H7 (cell line): ENCODE data around the gene ACOT4. TPM values are rescaled to one million over a fixed set of nuclear protein-coding genes. Genes with fewer than 3 reads are reported as not detected.
"Not testable (repeated sequence)": the region's sequence is repeated elsewhere in the genome, so short reads cannot be mapped to it uniquely, and the experiment has no call there.

ENCODE experiments used
- DNase-seq: peaks from one replicate; pipeline ENCODE4 v3.0.0; 2012
- H3K27me3 ChIP-seq: 2 replicates; pipeline ENCODE4 v1.6.0; 2011; ENCODE audit warnings: mild to moderate bottlenecking, low read length; ENCODE audit not compliant: control insufficient read depth, insufficient read depth
- H3K36me3 ChIP-seq: replicated peaks from 2 replicates; pipeline ENCODE4 v1.5.1; 2011; ENCODE audit warnings: low read length; ENCODE audit not compliant: control insufficient read depth, insufficient read depth
- H3K4me3 ChIP-seq: 2 replicates; pipeline ENCODE4 v1.5.1; 2011; ENCODE audit warnings: low read depth, mild to moderate bottlenecking, control low read depth, low read length, moderate library complexity; ENCODE audit not compliant: insufficient read depth
- total RNA-seq: library from RNA; depleted of rRNA; stranded (reverse); fragments of >200 nt; shearing (Covaris generic); gene quantifications from 2 replicates; pipeline ENCODE4 v1.2.3, GENCODE V29; 2014; rRNA removed

The ACOT4 gene, protein sequence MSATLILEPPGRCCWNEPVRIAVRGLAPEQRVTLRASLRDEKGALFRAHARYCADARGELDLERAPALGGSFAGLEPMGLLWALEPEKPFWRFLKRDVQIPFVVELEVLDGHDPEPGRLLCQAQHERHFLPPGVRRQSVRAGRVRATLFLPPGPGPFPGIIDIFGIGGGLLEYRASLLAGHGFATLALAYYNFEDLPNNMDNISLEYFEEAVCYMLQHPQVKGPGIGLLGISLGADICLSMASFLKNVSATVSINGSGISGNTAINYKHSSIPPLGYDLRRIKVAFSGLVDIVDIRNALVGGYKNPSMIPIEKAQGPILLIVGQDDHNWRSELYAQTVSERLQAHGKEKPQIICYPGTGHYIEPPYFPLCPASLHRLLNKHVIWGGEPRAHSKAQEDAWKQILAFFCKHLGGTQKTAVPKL
- total RNA-seq: 0.70 and 0.80 TPM in 2 replicates

GRCh38 chr14:73591690-73592449 is at the start of gene ACOT4:
Gene ACOT4 (plus strand): TSS chr14:73591873. CDS start chr14:73591960, 87 bp downstream.
- Histone ChIP-seq H3K27me3 (peaks cover 7% of the 10 kb centered on the region; the same call in 1 of the 2 replicates), H3K36me3 (no peaks in the 10 kb centered on the region), H3K4me3 (peak within 1 kb of the TSS; percentile 39)
- peak; percentile 76 for DNase-seq

DNA sequence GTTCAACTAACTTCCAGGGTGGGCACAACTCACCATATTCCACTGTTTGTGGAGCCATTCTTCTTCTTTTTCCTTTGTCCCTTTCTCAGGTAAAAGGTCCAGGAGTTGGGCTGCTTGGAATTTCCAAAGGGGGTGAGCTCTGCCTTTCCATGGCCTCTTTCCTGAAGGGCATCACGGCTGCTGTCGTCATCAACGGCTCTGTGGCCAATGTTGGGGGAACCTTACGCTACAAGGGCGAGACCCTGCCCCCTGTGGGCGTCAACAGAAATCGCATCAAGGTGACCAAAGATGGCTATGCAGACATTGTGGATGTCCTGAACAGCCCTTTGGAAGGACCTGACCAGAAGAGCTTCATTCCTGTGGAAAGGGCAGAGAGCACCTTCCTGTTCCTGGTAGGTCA is 48.7 kb upstream of the ACOT4 start:
- H3K36me3 ChIP-seq, H3K27me3 ChIP-seq, DNase-seq, H3K4me3 ChIP-seq: not testable (repeated sequence)

GRCh38 chr14:73545353-73545752 is 46.3 kb upstream of the ACOT4 start:
- not testable (repeated sequence) for H3K4me3 ChIP-seq, DNase-seq, H3K27me3 ChIP-seq, H3K36me3 ChIP-seq

DNA sequence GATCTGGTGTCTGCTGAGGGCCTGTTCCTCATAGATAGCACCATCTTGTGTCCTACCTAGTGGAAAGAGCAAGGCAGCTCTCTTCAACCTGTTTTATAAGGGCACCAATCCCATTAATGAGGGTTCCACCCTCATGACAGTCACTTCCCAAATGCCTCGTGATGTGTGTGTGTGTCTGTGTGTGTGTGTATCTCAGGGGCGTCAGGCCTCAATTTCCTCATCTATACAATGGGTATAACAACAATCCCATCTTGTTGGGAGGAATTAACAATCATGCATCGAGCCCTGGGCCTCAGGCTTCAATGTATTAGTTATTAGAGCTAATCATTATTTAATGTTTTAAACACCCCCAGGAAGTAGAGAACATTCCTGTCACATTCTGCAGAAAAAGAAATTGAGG is 42.6 kb upstream of the ACOT4 start:
- DNase-seq, H3K27me3 ChIP-seq, H3K36me3 ChIP-seq, H3K4me3 ChIP-seq: not testable (repeated sequence)

DNA sequence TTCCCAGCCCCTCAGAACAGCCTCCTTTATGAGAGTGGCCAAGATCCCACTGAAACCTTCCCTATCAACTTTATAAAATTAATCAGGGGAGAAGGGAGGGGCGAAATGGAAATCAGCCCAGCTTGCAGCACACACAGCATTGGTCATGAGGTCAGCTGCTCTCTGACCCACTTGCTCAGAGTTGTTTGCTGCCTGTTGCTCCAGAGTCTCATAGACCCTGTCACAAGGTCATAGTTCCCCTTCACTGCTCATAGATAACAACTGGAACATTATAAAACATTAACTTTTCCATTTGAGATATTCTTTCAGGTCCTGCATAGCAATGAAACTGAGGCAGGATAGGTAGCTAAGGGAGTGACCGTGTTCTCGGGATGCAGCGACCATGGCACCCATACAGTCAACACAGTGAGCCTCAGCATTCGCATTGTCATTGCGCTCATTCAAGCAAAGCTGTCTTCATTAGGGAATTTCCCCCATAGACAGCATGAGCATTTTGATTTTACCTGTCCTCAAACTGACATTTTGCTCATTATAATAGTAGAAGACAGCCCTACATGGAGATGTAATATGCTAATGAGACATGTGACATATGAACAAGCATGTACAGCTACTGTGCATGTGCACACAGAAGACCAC is 41.7 kb upstream of the ACOT4 start:
- DNase-seq, H3K4me3 ChIP-seq, H3K27me3 ChIP-seq, H3K36me3 ChIP-seq: not testable (repeated sequence)

GRCh38 chr14:73553845-73554244 is 37.8 kb upstream of the ACOT4 start:
- DNase-seq: peak; percentile 25
- no peaks in the 10 kb centered on the region for H3K27me3 ChIP-seq
- H3K4me3 ChIP-seq: no peak overlapping the region
- H3K36me3 ChIP-seq: no peaks in the 10 kb centered on the region

DNA sequence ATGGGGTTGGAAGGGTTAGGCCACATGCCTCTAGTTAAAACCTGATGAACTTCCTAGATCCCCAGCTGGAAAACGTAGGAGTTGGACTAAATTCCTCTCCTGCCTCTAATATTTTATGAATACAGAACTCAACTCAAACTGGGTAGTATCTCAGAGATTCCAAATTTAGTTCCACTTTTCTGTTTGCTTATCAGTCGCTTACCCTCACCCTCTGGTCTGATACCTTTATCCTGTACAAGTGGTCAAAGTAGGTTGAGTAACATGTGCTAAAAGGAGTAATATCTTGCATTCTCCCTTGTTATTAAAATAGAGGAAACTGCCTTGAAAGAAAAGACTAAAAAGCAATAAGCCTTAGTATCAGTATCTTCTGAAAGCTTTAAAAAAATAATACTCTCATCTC is 34.5 kb upstream of the ACOT4 start:
- not testable (repeated sequence) for H3K27me3 ChIP-seq, H3K36me3 ChIP-seq, H3K4me3 ChIP-seq, DNase-seq

GRCh38 chr14:73558238-73558637 is 33.4 kb upstream of the ACOT4 start:
- H3K36me3 ChIP-seq, H3K4me3 ChIP-seq, H3K27me3 ChIP-seq, DNase-seq: not testable (repeated sequence)

GRCh38 chr14:73562256-73562655 is 29.4 kb upstream of the ACOT4 start:
- not testable (repeated sequence) for H3K36me3 ChIP-seq, DNase-seq, H3K4me3 ChIP-seq, H3K27me3 ChIP-seq

DNA sequence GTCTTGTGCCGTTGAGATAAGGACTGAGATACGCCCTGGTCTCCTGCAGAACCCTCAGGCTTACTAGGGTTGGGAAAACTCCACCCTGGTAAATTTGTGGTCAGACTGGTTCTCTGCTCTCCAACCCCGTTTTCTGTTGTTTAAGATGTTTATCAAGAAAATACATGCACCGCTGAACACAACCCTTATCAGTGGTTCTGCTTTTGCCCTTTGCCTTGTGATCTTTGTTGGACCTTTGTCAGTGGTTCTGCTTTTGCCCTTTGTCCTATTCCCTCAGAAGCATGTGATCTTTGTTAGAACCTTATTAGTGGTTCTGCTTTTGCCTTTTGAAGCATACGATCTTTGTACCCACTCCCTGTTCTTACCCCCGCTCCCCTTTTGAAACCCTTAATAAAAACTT is 29.0 kb upstream of the ACOT4 start:
- not testable (repeated sequence) for H3K36me3 ChIP-seq, H3K27me3 ChIP-seq, DNase-seq, H3K4me3 ChIP-seq

- not testable (repeated sequence) for H3K4me3 ChIP-seq, DNase-seq, H3K27me3 ChIP-seq, H3K36me3 ChIP-seq
These were observed 25.2 kb upstream of the ACOT4 start for GRCh38 chr14:73566431-73566830.

DNA sequence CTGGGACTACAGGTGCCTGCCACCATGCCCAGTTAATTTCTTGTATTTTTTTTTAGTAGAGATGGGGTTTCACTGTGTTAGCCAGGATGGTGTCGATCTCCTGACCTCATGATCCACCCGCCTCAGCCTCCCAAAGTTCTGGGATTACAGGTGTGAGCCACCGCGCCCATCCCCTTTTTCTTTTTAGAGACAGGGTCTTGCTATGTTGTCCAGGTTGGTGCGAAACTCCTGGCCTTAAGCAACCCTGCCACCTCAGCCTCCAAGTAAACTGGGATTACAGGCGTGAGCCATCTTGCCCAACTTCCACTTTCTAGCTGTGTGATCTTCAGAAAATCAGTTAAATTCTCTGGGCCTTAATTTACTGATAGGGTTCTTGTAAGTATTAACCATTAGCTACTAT is 24.7 kb upstream of the ACOT4 start:
- not testable (repeated sequence) for H3K27me3 ChIP-seq, H3K4me3 ChIP-seq, DNase-seq, H3K36me3 ChIP-seq

DNA sequence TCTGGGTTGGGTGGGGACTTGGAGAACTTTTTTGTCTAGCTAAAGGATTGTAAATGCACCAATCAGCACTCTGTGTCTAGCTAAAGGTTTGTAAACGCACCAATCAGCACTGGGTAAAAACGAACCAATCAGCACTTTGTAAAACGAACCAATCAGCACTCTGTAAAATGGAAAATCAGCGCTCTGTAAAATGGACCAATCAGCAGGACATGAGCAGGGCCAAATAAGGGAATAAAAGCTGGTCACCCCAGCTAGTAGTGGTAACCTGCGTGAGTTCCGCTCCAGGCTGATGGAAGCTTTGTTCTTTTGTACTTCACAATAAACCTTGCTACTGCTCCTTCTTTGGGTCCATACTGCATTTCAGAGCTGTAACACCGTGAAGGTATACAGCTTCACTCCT is 24.3 kb upstream of the ACOT4 start:
- H3K4me3 ChIP-seq: no peak overlapping the region

DNA sequence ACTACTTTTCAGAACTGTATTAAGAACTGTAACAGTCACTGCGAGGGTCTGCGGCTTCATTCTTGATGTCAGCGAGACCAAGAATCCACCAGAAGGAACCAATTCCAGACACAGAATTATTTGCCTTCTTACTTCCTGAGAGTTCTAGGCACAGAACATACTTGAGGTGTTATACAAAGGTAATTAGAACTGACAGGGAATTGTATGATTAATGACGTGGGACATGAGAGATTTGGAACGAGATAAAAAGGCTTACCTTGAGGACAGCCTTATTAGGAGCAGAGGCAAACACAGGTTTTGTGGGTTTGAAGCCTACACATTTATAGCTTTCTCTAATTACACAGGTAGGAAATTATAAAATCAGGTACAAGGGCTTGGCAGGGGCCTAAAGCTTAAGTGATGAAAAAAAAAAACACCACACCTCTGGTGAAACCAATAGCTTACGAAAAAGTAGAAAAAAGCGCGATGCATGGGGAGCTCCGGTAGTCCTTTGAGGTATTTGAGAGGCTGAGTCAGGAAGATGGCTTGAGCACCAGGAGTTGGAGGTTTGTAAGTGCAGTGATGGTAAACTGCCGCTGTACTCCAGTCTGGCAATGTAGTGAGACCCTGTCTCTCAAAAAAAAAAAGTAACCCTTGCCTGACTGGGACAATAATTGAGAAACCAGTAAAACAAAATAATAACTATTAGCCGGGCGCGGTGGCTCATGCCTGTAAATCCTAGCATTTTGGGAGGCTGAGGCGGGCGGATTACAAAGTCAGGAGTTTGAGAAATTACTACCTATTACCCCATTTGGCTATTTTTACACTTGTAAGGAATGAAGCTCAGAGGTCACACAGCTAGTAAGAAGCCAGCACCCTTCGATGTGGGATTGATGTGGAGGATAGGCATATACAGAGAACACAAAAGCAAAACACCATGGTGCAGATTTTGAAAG is 23.5 kb upstream of the ACOT4 start:
- Histone ChIP-seq H3K27me3 (no peaks in the 10 kb centered on the region), H3K4me3 (no peak overlapping the region)

More for the DNA sequence above, 24.3 kb upstream of the ACOT4 start:
- Histone ChIP-seq H3K27me3 (no peaks in the 10 kb centered on the region), H3K36me3 (no peaks in the 10 kb centered on the region)
- DNase-seq: peak; percentile 5

More for the DNA sequence above, 23.5 kb upstream of the ACOT4 start:
- no peaks in the 10 kb centered on the region for H3K36me3 ChIP-seq
- DNase-seq: peak; percentile 16
